SK-N-SH (cell line): ENCODE measurements around the gene ZIC5. TPM values are rescaled to one million over a fixed set of nuclear protein-coding genes. Genes with fewer than 3 reads are reported as not detected.
A peak's percentile ranks its signal among the peaks of the same experiment; 100 is the strongest.

Experiments used
- CTCF ChIA-PET: fragments of 300-600, 350-600 bp; formaldehyde crosslinking; extraction: SDS; loops from one replicate; lab custom pipeline; 2021; lab: Yijun Ruan, JAX
- POLR2A ChIA-PET: fragments of 350-600 bp; sonication (Branson Sonifier 250); formaldehyde crosslinking; extraction: SDS; loops from one replicate; lab custom pipeline; 2020; ENCODE audit warnings: antibody characterized with exemption, inconsistent platforms; lab: Yijun Ruan, JAX
- DNase-seq: peaks from one replicate; pipeline ENCODE4 v3.0.0; 2012
- H2AFZ ChIP-seq: fragments of 200-600 bp; sonication (generic); 2 replicates; pipeline ENCODE4 v1.8.1; 2016; ENCODE audit warnings: antibody characterized with exemption, mild to moderate bottlenecking, low read depth
- H3F3A ChIP-seq: fragments of 200-600 bp; sonication (generic); replicated peaks from 2 replicates; pipeline ENCODE3; 2016; ENCODE audit warnings: antibody characterized with exemption, mild to moderate bottlenecking; ENCODE audit not compliant: insufficient read depth
- H3K27ac ChIP-seq, 2 experiments: fragments of 200-500 bp in 1 of 2; fragments of 200-600 bp in 1 of 2; sonication (Bioruptor generic) in 1 of 2; sonication (generic), shearing (Covaris generic) in 1 of 2; 2 replicates each; pipeline versions ENCODE4 v1.5.1 to v1.6.1; 2014 to 2016; ENCODE audit warnings: low read depth in 2 of 2, inconsistent platforms in 1 of 2, low read length in 1 of 2, mild to moderate bottlenecking in 1 of 2, mixed read lengths in 1 of 2
- H3K27me3 ChIP-seq: fragments of 200-600 bp; sonication (generic), shearing (Covaris generic); 2 replicates; pipeline ENCODE4 v1.6.1; 2016; ENCODE audit warnings: mixed run types; ENCODE audit not compliant: insufficient read depth
- H3K36me3 ChIP-seq, 2 experiments: fragments of 200-500 bp in 1 of 2; fragments of 200-600 bp in 1 of 2; sonication (Bioruptor generic) in 1 of 2; sonication (generic) in 1 of 2; replicated peaks in 1 of 2; 2 replicates each; pipeline versions ENCODE3 to v1.5.1; 2014 to 2016; ENCODE audit warnings: low read length in 1 of 2, mild to moderate bottlenecking in 1 of 2; ENCODE audit not compliant: insufficient read depth in 2 of 2, control insufficient read depth in 1 of 2
- H3K4me1 ChIP-seq, 2 experiments: fragments of 200-500 bp in 1 of 2; fragments of 200-600 bp in 1 of 2; sonication (Bioruptor generic) in 1 of 2; sonication (generic), shearing (Covaris generic) in 1 of 2; 2 replicates each; pipeline versions ENCODE4 v1.5.1 to v1.6.1; 2014 to 2016; ENCODE audit warnings: low read depth in 1 of 2, low read length in 1 of 2, mixed run types in 1 of 2; ENCODE audit not compliant: insufficient read depth in 2 of 2, control insufficient read depth in 1 of 2
- H3K4me2 ChIP-seq: fragments of 200-600 bp; sonication (generic), shearing (Covaris generic); 2 replicates; pipeline ENCODE4 v1.6.1; 2017; ENCODE audit warnings: mixed run types
- H3K4me3 ChIP-seq, 2 experiments: fragments of 200-500 bp in 1 of 2; fragments of 200-600 bp in 1 of 2; sonication (Bioruptor generic) in 1 of 2; sonication (generic), shearing (Covaris generic) in 1 of 2; 2 replicates each; pipeline versions ENCODE4 v1.5.1 to v1.8.1; 2014 to 2016; ENCODE audit warnings: low read depth in 2 of 2, inconsistent platforms in 1 of 2, low read length in 1 of 2, mild to moderate bottlenecking in 1 of 2, mixed read lengths in 1 of 2, moderate library complexity in 1 of 2
- H3K79me2 ChIP-seq: fragments of 200-600 bp; sonication (generic); 2 replicates; pipeline ENCODE4 v1.8.1; 2017; ENCODE audit warnings: mild to moderate bottlenecking; ENCODE audit not compliant: insufficient read depth
- H3K9ac ChIP-seq: fragments of 200-600 bp; sonication (generic); 2 replicates; pipeline ENCODE4 v1.6.1; 2017; ENCODE audit warnings: mixed run types
- H3K9me2 ChIP-seq: fragments of 200-600 bp; sonication (generic); 2 replicates; pipeline ENCODE4 v1.6.1; 2017; ENCODE audit warnings: mixed run types
- H3K9me3 ChIP-seq: fragments of 200-600 bp; sonication (generic); 2 replicates; pipeline ENCODE4 v1.6.1; 2017; ENCODE audit warnings: mixed run types, mild to moderate bottlenecking, moderate library complexity
- H4K20me1 ChIP-seq: fragments of 200-600 bp; sonication (generic); 2 replicates; pipeline ENCODE4 v1.6.1; 2017; ENCODE audit warnings: mild to moderate bottlenecking, mixed run types; ENCODE audit not compliant: insufficient read depth
- CTCF ChIP-seq: fragments of 200-600 bp; sonication (generic); IDR thresholded peaks from 2 replicates; pipeline ENCODE4 v1.6.1; 2017; ENCODE audit warnings: antibody characterized with exemption, mild to moderate bottlenecking, moderate library complexity
- ELF1 ChIP-seq: IDR thresholded peaks from 2 replicates; pipeline ENCODE4 v1.4.0; 2012
- EZH2phosphoT487 ChIP-seq: fragments of 200-600 bp; sonication (generic); IDR thresholded peaks from 2 replicates; pipeline ENCODE4 v1.6.1; 2017; ENCODE audit warnings: low read depth, mixed run types, mild to moderate bottlenecking, antibody characterized with exemption, moderate library complexity, borderline replicate concordance
- GABPA ChIP-seq: IDR thresholded peaks from 2 replicates; pipeline ENCODE4 v1.4.0; 2012; ENCODE audit warnings: low read depth, mild to moderate bottlenecking
- PBX3 ChIP-seq: IDR thresholded peaks from 2 replicates; pipeline ENCODE4; 2012
- RCOR1 ChIP-seq: fragments of 150-350 bp; IDR thresholded peaks from 2 replicates; pipeline ENCODE4 v1.6.1; 2017; ENCODE audit warnings: antibody characterized with exemption, low read length
- RXRA ChIP-seq: IDR thresholded peaks from 2 replicates; pipeline ENCODE4 v1.4.0; 2012; ENCODE audit warnings: low read depth, mild to moderate bottlenecking, borderline replicate concordance
- TCF12 ChIP-seq: IDR thresholded peaks from 2 replicates; pipeline ENCODE4 v1.4.0; 2012
- WGBS: methylation state at CpG from one replicate; pipeline ENCODE4 v1.1.6; 2017; ENCODE audit warnings: low lambda C conversion rate; 5-methylcytosine and 5-hydroxymethylcytosine counted together
- polyA plus RNA-seq, 3 experiments: library from polyadenylated mRNA; depleted of rRNA; stranded (reverse); fragments of >200 nt; gene quantifications; 2 replicates each; pipeline ENCODE4 v1.2.3, GENCODE V29; 2012

ZIC5 gene
- polyA plus RNA-seq, 1 of the 3 experiments (the other 2 are of a cell fraction), result not detected

GRCh38 chr13:99968521-99969452 lies 2.8 kb downstream of the ZIC5 start:
- ChIA-PET CTCF (interaction anchor here (1.1 kb wide), 1 partner anchor 17 kb away, joined by 3 read pairs; no protein-coding TSS in a partner anchor), POLR2A (no interaction called here)
- peak overlapping the region; percentile 50; the same call in 1 of the 2 replicates for H3K4me2 ChIP-seq
- H3K4me3 ChIP-seq, result no peak overlapping the region
- H3K9me3 ChIP-seq, result no peaks in the 10 kb centered on the region
- TF ChIP-seq GABPA, result no peak
- TF ChIP-seq RCOR1, result no peak
- no peak for TF ChIP-seq TCF12
- no peak for TF ChIP-seq PBX3
- peak; percentile 91 for TF ChIP-seq EZH2phosphoT487
- H3K36me3 ChIP-seq, result no peaks in the 10 kb centered on the region
- no peaks in the 10 kb centered on the region for H3F3A ChIP-seq
- no peaks in the 10 kb centered on the region for H3K9me2 ChIP-seq
- 9% methylated on average over 31 of the region's 81 CpGs for WGBS
- H3K27me3 ChIP-seq, result peaks cover 87% of the 10 kb centered on the region
- H2AFZ ChIP-seq, result peak overlapping the region; percentile 59; the same call in 1 of the 2 replicates
- peak; percentile 67 for DNase-seq
- H3K27ac ChIP-seq, result no peak overlapping the region
- peaks cover 0 to 2% of the 10 kb centered on the region in 2 experiments; a peak in 1 of 4 replicates for H3K4me1 ChIP-seq
- H3K79me2 ChIP-seq, result no peaks in the 10 kb centered on the region
- H4K20me1 ChIP-seq, result peaks cover 15% of the 10 kb centered on the region
- H3K9ac ChIP-seq, result no peak overlapping the region

- Histone ChIP-seq H3K9me2 (no peaks in the 10 kb centered on the region), H3K27me3 (peaks cover 83% of the 10 kb centered on the region), H3K4me2 (peak overlapping the region; percentile 50; the same call in 1 of the 2 replicates), H2AFZ (no peak overlapping the region), H3K79me2 (no peaks in the 10 kb centered on the region), H3K4me3 (no peak overlapping the region), H3K9ac (no peak overlapping the region), H3K4me1 (peaks cover 0 to 2% of the 10 kb centered on the region in 2 experiments; a peak in 1 of 4 replicates), H3F3A (no peaks in the 10 kb centered on the region), H3K27ac (no peak overlapping the region), H3K9me3 (no peaks in the 10 kb centered on the region), H4K20me1 (peaks cover 11% of the 10 kb centered on the region), H3K36me3 (no peaks in the 10 kb centered on the region)
- TF ChIP-seq CTCF (no peak), ELF1 (no peak), RXRA (no peak), EZH2phosphoT487 (peak; percentile 29; the same call in 1 of the 2 replicates)
- WGBS, result 3% methylated on average over 10 of the region's 58 CpGs
- ChIA-PET POLR2A (interaction anchor here (0.7 kb wide), 1 partner anchor 13 kb away, joined by 3 read pairs; the partner anchor contains the start of gene ZIC2), CTCF (interaction anchor here (1.1 kb wide), 1 partner anchor 18 kb away, joined by 3 read pairs; no protein-coding TSS in a partner anchor)
- DNase-seq, result peak; percentile 21
Measured at GRCh38 chr13:99967869-99968520, 3.6 kb downstream of the ZIC5 start.
